Liver (tissue), 3 donors: ENCODE results near the gene UGT2B10.

ENCODE experiments used
- CTCF ChIP-seq: fragments of 150-350 bp; IDR thresholded peaks from 2 replicates; pipeline ENCODE4 v1.5.1; 2017; ENCODE audit warnings: improper control_type of control experiment, low read depth, low read length; ENCODE audit not compliant: missing input control
- EGR1 ChIP-seq, 2 donors: IDR thresholded peaks; 2 replicates each; pipeline ENCODE4 v1.6.1; 2016 to 2018; ENCODE audit warnings: antibody characterized with exemption in 2 of 2, low read depth in 2 of 2
- FOXA1 ChIP-seq: IDR thresholded peaks from 2 replicates; pipeline ENCODE4 v1.6.1; 2016; ENCODE audit warnings: antibody characterized with exemption
- GABPA ChIP-seq, 2 donors: IDR thresholded peaks in 1 of 2; conservative IDR thresholded peaks in 1 of 2; 2 replicates each; pipeline ENCODE4 v1.6.1; 2016; ENCODE audit warnings: antibody characterized with exemption in 2 of 2, mild to moderate bottlenecking in 1 of 2, moderate library complexity in 1 of 2
- JUND ChIP-seq, 2 donors: IDR thresholded peaks; 2 replicates each; pipeline ENCODE4 v1.6.1; 2016; ENCODE audit warnings: antibody characterized with exemption in 2 of 2
- MAX ChIP-seq: IDR thresholded peaks from 2 replicates; pipeline ENCODE4 v1.6.1; 2016; ENCODE audit warnings: antibody characterized with exemption
- RAD21 ChIP-seq, 2 donors: IDR thresholded peaks; 2 replicates each; pipeline ENCODE4 v1.6.1; 2016; ENCODE audit warnings: antibody characterized with exemption in 2 of 2, mild to moderate bottlenecking in 2 of 2
- REST ChIP-seq: IDR thresholded peaks from 2 replicates; pipeline ENCODE4 v1.6.1; 2016; ENCODE audit warnings: antibody characterized with exemption, mild to moderate bottlenecking
- RXRA ChIP-seq, 2 donors: IDR thresholded peaks; 2 replicates each; pipeline ENCODE4 v1.6.1; 2017 to 2018; ENCODE audit warnings: antibody characterized with exemption in 2 of 2, mild to moderate bottlenecking in 1 of 2
- SP1 ChIP-seq: IDR thresholded peaks from 2 replicates; pipeline ENCODE4 v1.6.1; 2018; ENCODE audit warnings: antibody characterized with exemption, mild to moderate bottlenecking
- ZBTB33 ChIP-seq: IDR thresholded peaks from 2 replicates; pipeline ENCODE4 v1.6.1; 2016; ENCODE audit warnings: antibody characterized with exemption
- TF ChIP-seq, protein P1 (sequence below): IDR thresholded peaks from 2 replicates; pipeline ENCODE4 v1.6.1; 2016; ENCODE audit warnings: antibody characterized with exemption
- donor health status: healthy.
- donor health status: healthy.

DNA sequence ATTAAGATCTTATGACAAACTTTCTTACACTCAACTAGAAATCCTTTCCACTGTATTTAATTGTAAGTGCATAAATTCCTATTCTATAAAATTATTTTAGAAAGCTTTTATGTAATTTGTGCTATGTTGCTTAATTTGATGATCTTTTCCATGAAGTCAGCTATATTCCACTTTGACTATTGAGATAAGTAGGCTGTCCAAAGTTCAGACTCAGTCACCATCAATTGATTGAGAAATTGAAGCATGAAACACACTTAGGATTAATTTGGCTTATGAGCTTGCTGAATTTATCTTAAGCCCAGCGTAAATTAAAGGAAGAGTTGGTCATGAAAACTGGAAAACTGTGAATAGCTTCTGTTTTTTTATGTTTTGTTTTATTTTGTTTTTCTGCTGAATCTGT is 18.7 kb upstream of the UGT2B10 start:
- TF ChIP-seq CTCF (no peak), REST (peak; percentile 53), MAX (peak; percentile 56), RXRA (IDR thresholded peaks at IDR 0.05) (peak; percentile 64 to 73), ZBTB33 (peak; percentile 54), JUND (IDR thresholded peaks at IDR 0.05) (peak; percentile 48 to 87), SP1 (peak; percentile 75), RAD21 (IDR thresholded peaks at IDR 0.05) (peak; percentile 42 to 64), EGR1 (IDR thresholded peaks at IDR 0.05; ENCODE audit: low read depth in 2 of 2) (peak in 1 of 2 donors; percentile 90), GABPA (IDR thresholded peaks at IDR 0.05 in 1 of 2, conservative IDR thresholded peaks at IDR 0.05 in 1 of 2) (no peak), FOXA1 (no peak)
- TF ChIP-seq, protein P1, sequence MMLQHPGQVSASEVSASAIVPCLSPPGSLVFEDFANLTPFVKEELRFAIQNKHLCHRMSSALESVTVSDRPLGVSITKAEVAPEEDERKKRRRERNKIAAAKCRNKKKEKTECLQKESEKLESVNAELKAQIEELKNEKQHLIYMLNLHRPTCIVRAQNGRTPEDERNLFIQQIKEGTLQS: peak; percentile 71
